NCI-H146 treated with DMSO at 0.1 percent for 48 hours (cell line): ENCODE data around the gene SFRP4.

Source experiments
- DNase-seq: peaks from one replicate; lab custom pipeline; 2025; ENCODE audit not compliant: unreplicated experiment; lab: John Stamatoyannopoulos, UW

Gene SFRP4

GRCh38 chr7:37925620-37926019, 9.0 kb upstream of the SFRP4 start:
- no peak for DNase-seq

GRCh38 chr7:37924491-37925041, 7.9 kb upstream of the SFRP4 start:
- no peak for DNase-seq

- DNase-seq = no peak
These were observed 7.4 kb upstream of the SFRP4 start for GRCh38 chr7:37923996-37924395.

GRCh38 chr7:37921876-37922275, 5.3 kb upstream of the SFRP4 start:
- DNase-seq = no peak

- no peak for DNase-seq
These were observed 4.5 kb upstream of the SFRP4 start for GRCh38 chr7:37920849-37921805.

- no peak for DNase-seq
These were observed 3.8 kb upstream of the SFRP4 start, which contains the start of gene EPDR1 for GRCh38 chr7:37920305-37920848. Gene EPDR1, plus strand, starts transcription at chr7:37920640. Its CDS starts 300 bp downstream, at chr7:37920940.

GRCh38 chr7:37918526-37918925, 1.9 kb upstream of the SFRP4 start:
- DNase-seq = no peak

GRCh38 chr7:37916017-37916672, 472 bp downstream of the SFRP4 start:
- no peak for DNase-seq

- DNase-seq = no peak
These were observed 1.2 kb downstream of the SFRP4 start for GRCh38 chr7:37915438-37915837.

GRCh38 chr7:37912756-37913155, 3.9 kb downstream of the SFRP4 start:
- no peak for DNase-seq

- no peak for DNase-seq
These were observed 8.3 kb downstream of the SFRP4 start for GRCh38 chr7:37908221-37908788.

- DNase-seq = no peak
These were observed 14.6 kb downstream of the SFRP4 start for GRCh38 chr7:37901890-37902524.

- no peak for DNase-seq
These were observed 15.3 kb downstream of the SFRP4 start for GRCh38 chr7:37901236-37901827.

GRCh38 chr7:37899712-37900247, 16.8 kb downstream of the SFRP4 start:
- no peak for DNase-seq

- no peak for DNase-seq
These were observed 21.9 kb downstream of the SFRP4 start for GRCh38 chr7:37894671-37895070.

GRCh38 chr7:37893359-37893758, 23.3 kb downstream of the SFRP4 start:
- no peak for DNase-seq

GRCh38 chr7:37882086-37882485, 34.5 kb downstream of the SFRP4 start:
- DNase-seq = no peak
